Activated naive CD8-positive, alpha-beta T cell treated with anti-CD3 and anti-CD28 coated beads for 36 hours (primary cell): ENCODE data around the gene LYZL1. TPM values are rescaled to one million over a fixed set of nuclear protein-coding genes. Genes with fewer than 3 reads are reported as not detected.
"Not testable (repeated sequence)": the region's sequence is repeated elsewhere in the genome, so short reads cannot be mapped to it uniquely, and the experiment has no call there.

ENCODE experiments used
- DNase-seq: peaks from one replicate; pipeline ENCODE4 v3.0.0; 2021
- H3K27ac Mint-ChIP-seq: one replicate; pipeline ENCODE4 v1.8.0; 2022; ENCODE audit warnings: mild to moderate bottlenecking, moderate library complexity, mixed read lengths
- H3K27me3 Mint-ChIP-seq: one replicate; pipeline ENCODE4 v1.8.0; 2022; ENCODE audit warnings: mild to moderate bottlenecking, mixed read lengths
- H3K36me3 Mint-ChIP-seq: one replicate; pipeline ENCODE4 v1.8.0; 2021; ENCODE audit warnings: mild to moderate bottlenecking, mixed read lengths
- H3K4me1 Mint-ChIP-seq: one replicate; pipeline ENCODE4 v1.8.0; 2021; ENCODE audit warnings: mixed read lengths
- H3K4me3 Mint-ChIP-seq: one replicate; pipeline ENCODE4 v1.8.0; 2022; ENCODE audit warnings: mild to moderate bottlenecking, moderate library complexity, mixed read lengths
- H3K9me3 Mint-ChIP-seq: one replicate; pipeline ENCODE4 v1.8.0; 2022; ENCODE audit warnings: mixed read lengths
- total RNA-seq, 2 experiments: library from RNA; stranded (reverse); gene quantifications; one replicate each; pipeline ENCODE4 v1.2.3, GENCODE V29; 2021

The LYZL1 gene
- total RNA-seq = not detected

- not testable (repeated sequence) for H3K27ac Mint-ChIP-seq, H3K4me3 Mint-ChIP-seq, H3K36me3 Mint-ChIP-seq
Observed at GRCh38 chr10:29288906-29289305, at the start of gene LYZL1. TSS of gene LYZL1 (plus strand) at chr10:29289070. CDS start at chr10:29291868, 2,798 bp downstream.

GRCh38 chr10:29239569-29240472, 49.0 kb upstream of the LYZL1 start:
- no peaks in the 10 kb centered on the region for H3K9me3 Mint-ChIP-seq
- no peak for DNase-seq
- no peaks in the 10 kb centered on the region for H3K4me1 Mint-ChIP-seq
- no peak overlapping the region for H3K27ac Mint-ChIP-seq
- peaks cover 5% of the 10 kb centered on the region for H3K27me3 Mint-ChIP-seq
- no peaks in the 10 kb centered on the region for H3K36me3 Mint-ChIP-seq
- no peak overlapping the region for H3K4me3 Mint-ChIP-seq

More at GRCh38 chr10:29288906-29289305, at the start of gene LYZL1:
- not testable (repeated sequence) for H3K9me3 Mint-ChIP-seq, DNase-seq, H3K4me1 Mint-ChIP-seq
- H3K27me3 Mint-ChIP-seq = peaks cover 43% of the 10 kb centered on the region

- DNase-seq = no peak
- no peaks in the 10 kb centered on the region for H3K9me3 Mint-ChIP-seq
- no peak overlapping the region for H3K27ac Mint-ChIP-seq
- no peak overlapping the region for H3K4me3 Mint-ChIP-seq
- peaks cover 7% of the 10 kb centered on the region for H3K27me3 Mint-ChIP-seq
- no peaks in the 10 kb centered on the region for H3K4me1 Mint-ChIP-seq
- H3K36me3 Mint-ChIP-seq = no peaks in the 10 kb centered on the region
Observed at GRCh38 chr10:29240986-29241660, 47.7 kb upstream of the LYZL1 start.

GRCh38 chr10:29241925-29242324, 46.9 kb upstream of the LYZL1 start:
- Mint-ChIP-seq H3K27ac (no peak overlapping the region), H3K4me1 (no peaks in the 10 kb centered on the region), H3K4me3 (no peak overlapping the region), H3K9me3 (no peaks in the 10 kb centered on the region), H3K36me3 (no peaks in the 10 kb centered on the region), H3K27me3 (peaks cover 7% of the 10 kb centered on the region)
- no peak for DNase-seq

- DNase-seq = no peak
- Mint-ChIP-seq H3K9me3 (no peaks in the 10 kb centered on the region), H3K4me1 (no peaks in the 10 kb centered on the region), H3K4me3 (no peak overlapping the region), H3K36me3 (no peaks in the 10 kb centered on the region), H3K27ac (no peak overlapping the region), H3K27me3 (peaks cover 7% of the 10 kb centered on the region)
Observed at GRCh38 chr10:29243066-29243465, 45.8 kb upstream of the LYZL1 start.

- H3K36me3 Mint-ChIP-seq = no peaks in the 10 kb centered on the region
- H3K27me3 Mint-ChIP-seq = peaks cover 7% of the 10 kb centered on the region
- no peak overlapping the region for H3K27ac Mint-ChIP-seq
- no peaks in the 10 kb centered on the region for H3K4me1 Mint-ChIP-seq
- H3K4me3 Mint-ChIP-seq = no peak overlapping the region
- H3K9me3 Mint-ChIP-seq = no peaks in the 10 kb centered on the region
- DNase-seq = no peak
Observed at GRCh38 chr10:29243750-29244149, 45.1 kb upstream of the LYZL1 start.

GRCh38 chr10:29244978-29245377, 43.9 kb upstream of the LYZL1 start:
- Mint-ChIP-seq H3K27me3 (peaks cover 7% of the 10 kb centered on the region), H3K36me3 (no peaks in the 10 kb centered on the region), H3K4me1 (no peaks in the 10 kb centered on the region), H3K4me3 (no peak overlapping the region), H3K9me3 (no peaks in the 10 kb centered on the region), H3K27ac (no peak overlapping the region)
- no peak for DNase-seq

GRCh38 chr10:29245476-29245875, 43.4 kb upstream of the LYZL1 start:
- no peak overlapping the region for H3K27ac Mint-ChIP-seq
- no peaks in the 10 kb centered on the region for H3K36me3 Mint-ChIP-seq
- no peak for DNase-seq
- H3K27me3 Mint-ChIP-seq = peaks cover 7% of the 10 kb centered on the region
- no peaks in the 10 kb centered on the region for H3K9me3 Mint-ChIP-seq
- H3K4me3 Mint-ChIP-seq = no peak overlapping the region
- H3K4me1 Mint-ChIP-seq = no peaks in the 10 kb centered on the region

GRCh38 chr10:29246449-29246848, 42.4 kb upstream of the LYZL1 start:
- Mint-ChIP-seq H3K27ac (no peak overlapping the region), H3K4me1 (no peaks in the 10 kb centered on the region), H3K9me3 (no peaks in the 10 kb centered on the region), H3K27me3 (peaks cover 7% of the 10 kb centered on the region), H3K36me3 (no peaks in the 10 kb centered on the region), H3K4me3 (no peak overlapping the region)
- DNase-seq = no peak

- Mint-ChIP-seq H3K4me3 (no peak overlapping the region), H3K9me3 (no peaks in the 10 kb centered on the region), H3K27ac (no peak overlapping the region), H3K36me3 (no peaks in the 10 kb centered on the region), H3K4me1 (no peaks in the 10 kb centered on the region), H3K27me3 (peaks cover 14% of the 10 kb centered on the region)
- no peak for DNase-seq
Observed at GRCh38 chr10:29248158-29248557, 40.7 kb upstream of the LYZL1 start.

GRCh38 chr10:29249018-29249417, 39.9 kb upstream of the LYZL1 start:
- Mint-ChIP-seq H3K9me3 (no peaks in the 10 kb centered on the region), H3K27ac (no peak overlapping the region), H3K4me3 (no peak overlapping the region), H3K36me3 (no peaks in the 10 kb centered on the region), H3K27me3 (peaks cover 19% of the 10 kb centered on the region), H3K4me1 (no peaks in the 10 kb centered on the region)
- no peak for DNase-seq

GRCh38 chr10:29250066-29250465, 38.8 kb upstream of the LYZL1 start:
- Mint-ChIP-seq H3K9me3 (no peaks in the 10 kb centered on the region), H3K4me1 (no peaks in the 10 kb centered on the region), H3K4me3 (no peak overlapping the region), H3K27ac (no peak overlapping the region), H3K27me3 (peaks cover 22% of the 10 kb centered on the region), H3K36me3 (no peaks in the 10 kb centered on the region)
- DNase-seq = no peak

GRCh38 chr10:29252811-29253689, 35.8 kb upstream of the LYZL1 start:
- H3K4me3 Mint-ChIP-seq = no peak overlapping the region
- H3K4me1 Mint-ChIP-seq = no peaks in the 10 kb centered on the region
- H3K27ac Mint-ChIP-seq = no peak overlapping the region
- no peak for DNase-seq
- no peaks in the 10 kb centered on the region for H3K9me3 Mint-ChIP-seq
- no peaks in the 10 kb centered on the region for H3K36me3 Mint-ChIP-seq
- H3K27me3 Mint-ChIP-seq = peaks cover 39% of the 10 kb centered on the region

GRCh38 chr10:29253690-29254029, 35.2 kb upstream of the LYZL1 start:
- H3K36me3 Mint-ChIP-seq = no peaks in the 10 kb centered on the region
- H3K27ac Mint-ChIP-seq = no peak overlapping the region
- H3K9me3 Mint-ChIP-seq = no peaks in the 10 kb centered on the region
- no peak for DNase-seq
- H3K4me1 Mint-ChIP-seq = no peaks in the 10 kb centered on the region
- H3K27me3 Mint-ChIP-seq = peaks cover 39% of the 10 kb centered on the region
- no peak overlapping the region for H3K4me3 Mint-ChIP-seq
